Natural killer cell (primary cell): ENCODE measurements around the gene GRM2. TPM values are rescaled to one million over a fixed set of nuclear protein-coding genes. Genes with fewer than 3 reads are reported as not detected.
A peak's percentile ranks its signal among the peaks of the same experiment; 100 is the strongest.

ENCODE experiments used
- ATAC-seq, 3 donors: fragments of 150-1000 bp in 2 of 3; fragments of 200-7000 bp in 1 of 3; cut with Tn5 transposase; 1 replicate in 1 of 3; 2 replicates in 2 of 3; pipeline ENCODE4 v1.10.0; 2021; ENCODE audit warnings: mild to moderate bottlenecking in 2 of 3, moderate library complexity in 2 of 3
- DNase-seq, 2 donors: peaks; one replicate each; pipeline versions ENCODE4 v3.0.0 to v3.0.0-alpha.2; 2013 to 2021; ENCODE audit warnings: mixed read lengths in 1 of 2
- H3K27ac ChIP-seq: one replicate; pipeline ENCODE4 v1.5.1; 2013; ENCODE audit warnings: mild to moderate bottlenecking, low read length
- H3K27me3 ChIP-seq: one replicate; pipeline ENCODE4 v1.6.1; 2013; ENCODE audit warnings: low read length; ENCODE audit not compliant: control insufficient read depth, insufficient read depth
- H3K36me3 ChIP-seq: one replicate; pipeline ENCODE4 v1.6.1; 2013; ENCODE audit warnings: low read length; ENCODE audit not compliant: control insufficient read depth, insufficient read depth
- H3K4me1 ChIP-seq: one replicate; pipeline ENCODE4 v1.6.1; 2013; ENCODE audit warnings: low read length; ENCODE audit not compliant: control insufficient read depth, insufficient read depth
- H3K4me3 ChIP-seq: one replicate; pipeline ENCODE4 v1.5.1; 2013; ENCODE audit warnings: low read length
- H3K9me3 ChIP-seq: one replicate; pipeline ENCODE4 v1.6.1; 2013; ENCODE audit warnings: low read length; ENCODE audit not compliant: control insufficient read depth, insufficient read depth
- H3K27ac Mint-ChIP-seq, 2 donors: one replicate each; pipeline ENCODE4 v1.8.0; 2022; ENCODE audit warnings: mild to moderate bottlenecking in 2 of 2, mixed read lengths in 2 of 2, moderate library complexity in 1 of 2
- H3K27me3 Mint-ChIP-seq, 2 donors: one replicate each; pipeline ENCODE4 v1.8.0; 2022; ENCODE audit warnings: low read depth in 2 of 2, mixed read lengths in 2 of 2
- H3K36me3 Mint-ChIP-seq: one replicate; pipeline ENCODE4 v1.8.0; 2022; ENCODE audit warnings: mixed read lengths
- H3K4me1 Mint-ChIP-seq, 2 donors: one replicate each; pipeline ENCODE4 v1.8.0; 2022; ENCODE audit warnings: mixed read lengths in 2 of 2
- H3K4me3 Mint-ChIP-seq: one replicate; pipeline ENCODE4 v1.8.0; 2022; ENCODE audit warnings: mild to moderate bottlenecking, moderate library complexity, mixed read lengths
- H3K9me3 Mint-ChIP-seq, 2 donors: one replicate each; pipeline ENCODE4 v1.8.0; 2022; ENCODE audit warnings: mixed read lengths in 2 of 2
- WGBS: methylation state at CpG from one replicate; pipeline ENCODE4 v1.1.7; 2013; ENCODE audit warnings: missing lambda C conversion rate; ENCODE audit not compliant: insufficient coverage; 5-methylcytosine and 5-hydroxymethylcytosine counted together
- intact Hi-C: fragments of 100-400 bp; cut with micrococcal nuclease; formaldehyde crosslinking; loops from one replicate; pipeline ENCODE4 v1.14.2; 2022
- total RNA-seq, 4 donors: library from RNA; stranded (reverse); fragments of 120-200 nt in 1 of 4; gene quantifications; one replicate each; pipeline versions ENCODE4 v1.2.3 to v1.2.4, GENCODE V29; 2013 to 2022
- TF ChIP-seq, protein P1 (sequence below): fragments of 200-600 bp; IDR thresholded peaks from one replicate; pipeline ENCODE4 v1.8.0; 2022; ENCODE audit warnings: antibody characterized with exemption

The GRM2 gene
- total RNA-seq, 3 donors from 2014 or later (not counting 1 experiment from before 2014, with no cell fraction given): 5.6 to 8.0 (median 7.4) TPM

DNA sequence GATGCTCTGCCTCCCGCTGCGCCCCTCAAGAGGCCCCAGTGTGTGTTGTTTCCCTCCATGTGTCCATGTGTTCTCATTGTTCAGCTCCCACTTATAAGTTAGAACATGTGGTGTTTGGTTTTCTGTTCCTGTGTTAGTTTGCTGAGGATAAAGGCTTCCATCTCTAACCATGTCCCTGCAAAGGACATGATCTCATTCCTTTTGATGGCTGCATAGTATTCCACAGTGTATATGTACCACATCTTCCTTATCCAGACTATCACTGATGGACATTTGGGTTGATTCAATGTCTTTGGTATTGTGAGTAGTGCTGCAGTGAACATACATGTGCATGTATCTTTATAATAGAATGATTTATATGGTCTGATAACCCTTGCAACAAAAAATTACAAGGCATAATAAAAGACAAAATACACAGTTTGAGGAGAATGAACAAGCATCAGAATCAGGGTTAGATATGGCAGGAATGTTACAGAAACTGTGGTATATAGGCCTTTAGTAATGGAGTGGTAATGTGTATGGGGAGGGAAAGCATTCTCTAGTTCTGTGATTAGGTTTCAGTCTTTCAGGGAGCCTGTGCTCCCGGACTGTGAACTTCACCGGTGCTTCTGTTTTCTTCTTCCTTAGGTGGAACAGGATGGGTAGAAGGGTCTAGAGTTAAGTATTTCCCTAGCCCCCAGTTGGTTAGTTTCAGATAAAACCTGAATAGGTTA, 27.1 kb downstream of the GRM2 start:
- no peak overlapping the region for H3K4me3 Mint-ChIP-seq
- 78% methylated on average over 2 of the region's 4 CpGs for WGBS
- Histone ChIP-seq H3K27me3 (peaks cover 3% of the 10 kb centered on the region), H3K9me3 (no peaks in the 10 kb centered on the region), H3K36me3 (no peaks in the 10 kb centered on the region), H3K4me1 (no peaks in the 10 kb centered on the region), H3K27ac (no peak overlapping the region), H3K4me3 (no peak overlapping the region)
- TF ChIP-seq, protein P1, sequence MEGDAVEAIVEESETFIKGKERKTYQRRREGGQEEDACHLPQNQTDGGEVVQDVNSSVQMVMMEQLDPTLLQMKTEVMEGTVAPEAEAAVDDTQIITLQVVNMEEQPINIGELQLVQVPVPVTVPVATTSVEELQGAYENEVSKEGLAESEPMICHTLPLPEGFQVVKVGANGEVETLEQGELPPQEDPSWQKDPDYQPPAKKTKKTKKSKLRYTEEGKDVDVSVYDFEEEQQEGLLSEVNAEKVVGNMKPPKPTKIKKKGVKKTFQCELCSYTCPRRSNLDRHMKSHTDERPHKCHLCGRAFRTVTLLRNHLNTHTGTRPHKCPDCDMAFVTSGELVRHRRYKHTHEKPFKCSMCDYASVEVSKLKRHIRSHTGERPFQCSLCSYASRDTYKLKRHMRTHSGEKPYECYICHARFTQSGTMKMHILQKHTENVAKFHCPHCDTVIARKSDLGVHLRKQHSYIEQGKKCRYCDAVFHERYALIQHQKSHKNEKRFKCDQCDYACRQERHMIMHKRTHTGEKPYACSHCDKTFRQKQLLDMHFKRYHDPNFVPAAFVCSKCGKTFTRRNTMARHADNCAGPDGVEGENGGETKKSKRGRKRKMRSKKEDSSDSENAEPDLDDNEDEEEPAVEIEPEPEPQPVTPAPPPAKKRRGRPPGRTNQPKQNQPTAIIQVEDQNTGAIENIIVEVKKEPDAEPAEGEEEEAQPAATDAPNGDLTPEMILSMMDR: no peak
- H3K9me3 Mint-ChIP-seq: no peaks in the 10 kb centered on the region
- no peak for ATAC-seq
- peaks cover 12 to 21% of the 10 kb centered on the region in 2 donors for H3K27me3 Mint-ChIP-seq
- no peaks in the 10 kb centered on the region for H3K36me3 Mint-ChIP-seq
- H3K4me1 Mint-ChIP-seq: peaks cover 10% of the 10 kb centered on the region in 2 donors
- H3K27ac Mint-ChIP-seq: no peak overlapping the region
- no peak for DNase-seq
- intact Hi-C loops: no loop called here

DNA sequence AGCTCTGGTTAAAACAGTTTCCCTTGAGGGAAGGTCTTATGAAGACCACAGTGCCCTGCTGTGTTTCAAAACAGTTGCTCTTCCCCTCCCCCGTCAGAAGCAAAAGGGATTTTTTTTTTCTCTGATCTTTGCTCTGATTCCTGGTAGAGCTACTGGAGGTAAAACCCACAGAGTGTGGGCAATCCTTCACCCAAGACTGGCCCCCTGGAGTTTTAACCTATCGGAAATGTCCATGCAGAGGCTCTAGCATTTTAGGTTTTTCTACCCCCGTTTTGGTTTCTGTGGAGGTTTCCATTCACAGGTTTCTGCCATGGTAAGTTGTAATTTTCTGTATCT, 27.7 kb downstream of the GRM2 start:
- Histone ChIP-seq H3K27ac (no peak overlapping the region), H3K9me3 (no peaks in the 10 kb centered on the region), H3K27me3 (peaks cover 3% of the 10 kb centered on the region), H3K36me3 (no peaks in the 10 kb centered on the region), H3K4me3 (no peak overlapping the region), H3K4me1 (no peaks in the 10 kb centered on the region)
- H3K27me3 Mint-ChIP-seq: peaks cover 9 to 21% of the 10 kb centered on the region in 2 donors
- H3K36me3 Mint-ChIP-seq: no peaks in the 10 kb centered on the region
- intact Hi-C loops: no loop called here
- TF ChIP-seq, protein P1: no peak
- H3K9me3 Mint-ChIP-seq: no peaks in the 10 kb centered on the region
- ATAC-seq (peak in 1 of 3 donors; percentile 25), DNase-seq (peak in 1 of 2 donors; percentile 19)
- H3K4me1 Mint-ChIP-seq: peaks cover 10% of the 10 kb centered on the region in 2 donors
- no peak overlapping the region for H3K4me3 Mint-ChIP-seq
- WGBS: 20% methylated on average over 3 of the region's 3 CpGs
- H3K27ac Mint-ChIP-seq: no peak overlapping the region

DNA sequence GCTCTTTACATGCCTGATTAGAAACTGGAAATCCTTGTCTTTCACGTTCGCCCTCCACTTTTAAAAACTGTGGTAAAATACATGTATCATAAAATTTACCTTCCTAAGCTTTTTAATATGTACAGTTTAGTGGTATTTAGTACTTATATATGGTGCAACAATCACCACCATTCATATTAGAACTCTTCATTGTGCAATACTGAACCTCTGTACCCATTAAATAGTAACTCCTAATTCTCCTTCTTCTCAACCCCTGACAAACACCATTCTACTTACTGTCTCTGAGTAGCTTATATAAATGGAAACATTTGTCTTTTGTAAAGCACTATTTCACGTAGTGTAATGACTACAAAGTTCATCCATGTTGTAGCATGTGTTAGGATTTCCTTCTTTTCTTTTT, 28.2 kb downstream of the GRM2 start:
- ATAC-seq (no peak), DNase-seq (no peak)
- Mint-ChIP-seq H3K4me1 (peaks cover 10% of the 10 kb centered on the region in 2 donors), H3K27ac (no peak overlapping the region), H3K9me3 (no peaks in the 10 kb centered on the region), H3K27me3 (peaks cover 9 to 21% of the 10 kb centered on the region in 2 donors), H3K4me3 (no peak overlapping the region), H3K36me3 (no peaks in the 10 kb centered on the region)
- Histone ChIP-seq H3K27me3 (peaks cover 3% of the 10 kb centered on the region), H3K36me3 (no peaks in the 10 kb centered on the region), H3K27ac (no peak overlapping the region), H3K4me3 (no peak overlapping the region), H3K4me1 (no peaks in the 10 kb centered on the region), H3K9me3 (no peaks in the 10 kb centered on the region)
- no CpG with 5 or more reads among the region's 3 CpGs for WGBS
- intact Hi-C loops: no loop called here
- TF ChIP-seq, protein P1: no peak

DNA sequence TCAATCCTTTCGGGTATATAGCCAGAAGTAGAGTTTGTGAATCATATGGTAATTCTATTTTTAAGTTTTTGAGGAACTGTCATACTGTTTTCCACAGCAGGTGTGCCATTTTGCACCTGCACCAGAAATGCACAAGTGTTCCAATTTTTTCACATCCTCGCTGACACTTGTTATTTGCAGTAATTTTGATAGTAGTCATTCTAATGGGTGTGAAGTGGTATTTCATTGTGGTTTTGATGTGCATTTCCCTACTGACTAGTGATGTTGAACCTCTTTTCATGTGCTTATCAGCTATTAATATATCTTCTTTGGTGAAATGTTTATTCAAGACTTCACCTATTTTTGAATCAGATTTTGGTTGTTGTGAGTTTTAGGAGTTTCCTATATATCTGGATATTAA, 29.1 kb downstream of the GRM2 start:
- Histone ChIP-seq H3K4me1 (no peaks in the 10 kb centered on the region), H3K9me3 (no peaks in the 10 kb centered on the region), H3K36me3 (no peaks in the 10 kb centered on the region), H3K4me3 (no peak overlapping the region), H3K27me3 (peaks cover 3% of the 10 kb centered on the region), H3K27ac (no peak overlapping the region)
- no peaks in the 10 kb centered on the region for H3K9me3 Mint-ChIP-seq
- H3K36me3 Mint-ChIP-seq: no peaks in the 10 kb centered on the region
- intact Hi-C loops: no loop called here
- 75% methylated on average over 2 of the region's 2 CpGs for WGBS
- H3K4me3 Mint-ChIP-seq: no peak overlapping the region
- DNase-seq: no peak
- H3K27me3 Mint-ChIP-seq: peaks cover 9 to 16% of the 10 kb centered on the region in 2 donors
- no peak for ATAC-seq
- TF ChIP-seq, protein P1: no peak
- no peak overlapping the region for H3K27ac Mint-ChIP-seq
- peaks cover 10% of the 10 kb centered on the region in 2 donors for H3K4me1 Mint-ChIP-seq
